Ovary (tissue), 3 donors: ENCODE data around the gene EGFLAM.

Experiments used
- CTCF ChIP-seq, 3 donors: fragments of 450-650 bp in 2 of 3; fragments of 200-600 bp in 1 of 3; IDR thresholded peaks; one replicate each; pipeline versions ENCODE4 v1.5.1 to v1.8.0; 2016 to 2022; ENCODE audit warnings: antibody characterized with exemption in 3 of 3, mild to moderate bottlenecking in 1 of 3
- POLR2A ChIP-seq: fragments of 450-650 bp; IDR thresholded peaks from one replicate; pipeline ENCODE4 v1.6.1; 2017; ENCODE audit warnings: antibody characterized with exemption, mild to moderate bottlenecking, moderate library complexity
- donor health status: DM: no; HTN: no; CAD: no.

- TF ChIP-seq CTCF (IDR thresholded peaks at IDR 0.05): no peak
- TF ChIP-seq POLR2A: no peak
Measured at GRCh38 chr5:38259809-38260160, 1.4 kb downstream of the EGFLAM start.
